Measurements from ENCODE around the gene PLEKHA7.

PLEKHA7 gene

GRCh38 chr11:16834384-16834783 lies 179.8 kb downstream of the PLEKHA7 start:
- DNase-seq, result no peak

GRCh38 chr11:16833026-16833425 lies 181.2 kb downstream of the PLEKHA7 start:
- DNase-seq, result no peak

GRCh38 chr11:16832193-16832539 lies 182.0 kb downstream of the PLEKHA7 start:
- no peak for DNase-seq

- DNase-seq, result no peak
These were observed 182.7 kb downstream of the PLEKHA7 start for GRCh38 chr11:16831316-16832192.

- no peak for DNase-seq
These were observed 187.1 kb downstream of the PLEKHA7 start for GRCh38 chr11:16827139-16827538.

GRCh38 chr11:16825968-16826367 lies 188.2 kb downstream of the PLEKHA7 start:
- DNase-seq, result no peak

GRCh38 chr11:16825101-16825500 lies 189.1 kb downstream of the PLEKHA7 start:
- no peak for DNase-seq

- peak; percentile 84 for DNase-seq
These were observed 193.7 kb downstream of the PLEKHA7 start for GRCh38 chr11:16820324-16821092.

- peak; percentile 14 for DNase-seq
These were observed 195.9 kb downstream of the PLEKHA7 start for GRCh38 chr11:16818284-16818683.

- DNase-seq, result no peak
These were observed 196.9 kb downstream of the PLEKHA7 start for GRCh38 chr11:16817351-16817750.

GRCh38 chr11:16816358-16817270 lies 197.6 kb downstream of the PLEKHA7 start:
- no peak for DNase-seq

- no peak for DNase-seq
These were observed 199.0 kb downstream of the PLEKHA7 start for GRCh38 chr11:16815047-16815767.

- DNase-seq, result no peak
These were observed 199.7 kb downstream of the PLEKHA7 start for GRCh38 chr11:16814410-16815046.

GRCh38 chr11:16813126-16813525 lies 201.1 kb downstream of the PLEKHA7 start:
- DNase-seq, result no peak

GRCh38 chr11:16812274-16812673 lies 201.9 kb downstream of the PLEKHA7 start:
- no peak for DNase-seq

GRCh38 chr11:16811136-16812020 lies 202.8 kb downstream of the PLEKHA7 start:
- DNase-seq, result no peak

GRCh38 chr11:16809886-16810668 lies 204.1 kb downstream of the PLEKHA7 start:
- DNase-seq, result peak; percentile 52

GRCh38 chr11:16807306-16807705 lies 206.9 kb downstream of the PLEKHA7 start:
- no peak for DNase-seq

GRCh38 chr11:16806791-16807190 lies 207.4 kb downstream of the PLEKHA7 start:
- DNase-seq, result no peak

- no peak for DNase-seq
These were observed 208.3 kb downstream of the PLEKHA7 start for GRCh38 chr11:16805938-16806337.
